ENCODE measurements around the gene CENPN. TPM values are rescaled to one million over a fixed set of nuclear protein-coding genes. Genes with fewer than 3 reads are reported as not detected.

The CENPN gene
- total RNA-seq, 1 experiment from 2014 or later = 78.6 TPM

DNA sequence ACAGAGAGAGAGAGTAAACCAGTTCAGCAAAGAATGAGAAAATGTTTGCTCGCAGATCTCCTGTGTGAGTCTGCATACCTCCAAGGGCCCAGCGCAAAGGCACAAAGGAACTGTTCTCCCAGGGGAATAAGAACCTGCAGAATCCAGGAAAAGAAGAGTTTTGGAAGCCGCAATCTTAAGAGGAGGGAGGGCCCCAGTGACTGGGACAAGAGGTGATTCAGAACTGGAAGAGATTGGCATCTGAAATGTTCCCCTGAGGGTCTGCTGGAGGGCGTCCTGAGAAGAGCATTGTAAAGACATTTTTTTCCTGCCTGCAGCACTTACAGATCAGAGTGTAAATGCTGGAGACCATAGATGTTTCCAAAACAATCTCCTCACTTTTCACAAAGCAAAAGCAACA lies 34.7 kb downstream of the CENPN start:
- Mint-ChIP-seq H3K9me3 (no peaks in the 10 kb centered on the region), H3K4me1 (peaks cover 12 to 15% of the 10 kb centered on the region in 2 experiments), H3K4me3 (no peak overlapping the region), H3K36me3 (ENCODE audit: insufficient read depth in 1 of 3, low read depth in 3 of 3) (peaks cover 38 to 73% (median 73%) of the 10 kb centered on the region in 3 experiments; a peak in 6 of 7 replicates), H3K27ac (peak overlapping the region in 1 of 3 experiments; percentile 60; a peak in 1 of 7 replicates), H3K27me3 (ENCODE audit: low read depth) (no peaks in the 10 kb centered on the region)
- Histone ChIP-seq H3K27me3 (ENCODE audit: insufficient read depth, low read length) (no peaks in the 10 kb centered on the region), H4K5ac (ENCODE audit: insufficient read length, low read depth, low read length) (no peak overlapping the region), H3K14ac (ENCODE audit: insufficient read depth, low read length) (no peak overlapping the region), H3K4ac (ENCODE audit: low read depth, low read length) (no peak overlapping the region), H3K23ac (ENCODE audit: insufficient read length, low read depth, low read length) (no peak overlapping the region), H3K79me1 (ENCODE audit: insufficient read depth, low read depth, low read length, poor library complexity, severe bottlenecking) (peaks cover 3% of the 10 kb centered on the region), H3K4me2 (ENCODE audit: insufficient read depth, insufficient read length, low read length) (no peak overlapping the region), H3K9me3 (ENCODE audit: control insufficient read depth, low read depth, low read length) (no peaks in the 10 kb centered on the region), H3K79me2 (ENCODE audit: insufficient read depth, low read length) (peaks cover 6% of the 10 kb centered on the region; the same call in 1 of the 2 replicates), H3K27ac (ENCODE audit: insufficient read length, low read depth, low read length) (no peak overlapping the region), H4K20me1 (ENCODE audit: control insufficient read depth, insufficient read depth, insufficient read length) (no peaks in the 10 kb centered on the region), H3K23me2 (ENCODE audit: insufficient read length, low read depth, low read length, poor library complexity, severe bottlenecking) (peaks cover 4% of the 10 kb centered on the region), H3K56ac (ENCODE audit: insufficient read length, low read depth, low read length) (no peak overlapping the region), H3K4me1 (ENCODE audit: insufficient read depth, low read length) (0 out of 2 replicates have a peak, but pooled peaks cover 5% of the 10 kb centered on the region), H2BK20ac (ENCODE audit: low read depth, low read length, poor library complexity, severe bottlenecking) (no peak overlapping the region), H2AK5ac (ENCODE audit: insufficient read length, low read length) (no peak overlapping the region), H3K18ac (ENCODE audit: insufficient read length, low read depth, low read length) (no peak overlapping the region), H2AFZ (ENCODE audit: low read length) (no peak overlapping the region), H4K8ac (replicated peaks; ENCODE audit: insufficient read length, low read depth, low read length) (no peak overlapping the region), H2BK15ac (ENCODE audit: low read depth, low read length) (no peak overlapping the region), H2BK120ac (ENCODE audit: low read depth, low read length, poor library complexity, severe bottlenecking) (no peak overlapping the region), H3T11ph (ENCODE audit: low read length) (no peak overlapping the region), H2BK5ac (ENCODE audit: insufficient read length, low read length) (no peak overlapping the region), H4K91ac (ENCODE audit: insufficient read length, low read depth, low read length) (no peak overlapping the region), H2BK12ac (ENCODE audit: insufficient read length, low read depth, low read length) (no peak overlapping the region), H3K9ac (ENCODE audit: extremely low read depth, insufficient read length, low read length) (no peak overlapping the region)
- no peak for DNase-seq
- TF ChIP-seq, protein P1, sequence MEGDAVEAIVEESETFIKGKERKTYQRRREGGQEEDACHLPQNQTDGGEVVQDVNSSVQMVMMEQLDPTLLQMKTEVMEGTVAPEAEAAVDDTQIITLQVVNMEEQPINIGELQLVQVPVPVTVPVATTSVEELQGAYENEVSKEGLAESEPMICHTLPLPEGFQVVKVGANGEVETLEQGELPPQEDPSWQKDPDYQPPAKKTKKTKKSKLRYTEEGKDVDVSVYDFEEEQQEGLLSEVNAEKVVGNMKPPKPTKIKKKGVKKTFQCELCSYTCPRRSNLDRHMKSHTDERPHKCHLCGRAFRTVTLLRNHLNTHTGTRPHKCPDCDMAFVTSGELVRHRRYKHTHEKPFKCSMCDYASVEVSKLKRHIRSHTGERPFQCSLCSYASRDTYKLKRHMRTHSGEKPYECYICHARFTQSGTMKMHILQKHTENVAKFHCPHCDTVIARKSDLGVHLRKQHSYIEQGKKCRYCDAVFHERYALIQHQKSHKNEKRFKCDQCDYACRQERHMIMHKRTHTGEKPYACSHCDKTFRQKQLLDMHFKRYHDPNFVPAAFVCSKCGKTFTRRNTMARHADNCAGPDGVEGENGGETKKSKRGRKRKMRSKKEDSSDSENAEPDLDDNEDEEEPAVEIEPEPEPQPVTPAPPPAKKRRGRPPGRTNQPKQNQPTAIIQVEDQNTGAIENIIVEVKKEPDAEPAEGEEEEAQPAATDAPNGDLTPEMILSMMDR (conservative IDR thresholded peaks at IDR 0.05) = no peak
- whole genome bisulfite sequencing (ENCODE audit: extremely low coverage, insufficient read length, low lambda C conversion rate) = no CpG with 5 or more reads among the region's 4 CpGs
